Endothelial cell of umbilical vein (primary cell): ENCODE results near the gene SMS. TPM values are rescaled to one million over a fixed set of nuclear protein-coding genes. Genes with fewer than 3 reads are reported as not detected.

ENCODE experiments used
- BruUV-seq: library from RNA; stranded (reverse); fragments of 400-500 nt; replicated peaks from 2 replicates; lab custom pipeline; 2021; lab: Mats Ljungman, UMichigan
- CTCF ChIA-PET: fragments of 300-600, 350-600 bp; sonication (Branson Sonifier 250); formaldehyde crosslinking; loops from one replicate; lab custom pipeline; 2021; ENCODE audit warnings: antibody characterized with exemption, inconsistent platforms; lab: Charles Lee
- POLR2A ChIA-PET: fragments of 300-600, 350-600 bp; sonication (Branson Sonifier 250); formaldehyde crosslinking; loops from one replicate; lab custom pipeline; 2021; ENCODE audit warnings: antibody characterized with exemption, inconsistent platforms; lab: Charles Lee
- DNase-seq: peaks from one replicate; pipeline ENCODE4 v3.0.0-alpha.2; 2011; ENCODE audit warnings: low read depth, low spot score
- FAIRE-seq: peaks from 2 replicates; lab custom pipeline; 2011; peaks lifted over from hg19 to GRCh38; lab: Jason Lieb, UNC
- H2AFZ ChIP-seq: 2 replicates; pipeline ENCODE4 v1.6.0; 2012; ENCODE audit warnings: low read depth, low read length, control low read depth, inconsistent platforms
- H3K27ac ChIP-seq: 2 replicates; pipeline ENCODE4 v1.5.1; 2011; ENCODE audit warnings: low read depth, mild to moderate bottlenecking, control low read depth, low read length, moderate library complexity; ENCODE audit not compliant: insufficient read depth
- H3K27me3 ChIP-seq, 2 experiments: 2 replicates each; pipeline versions ENCODE4 v1.6.0 to v1.6.1; 2011; ENCODE audit warnings: low read length in 2 of 2, mixed read lengths in 1 of 2; ENCODE audit not compliant: control insufficient read depth in 2 of 2, insufficient read depth in 2 of 2
- H3K36me3 ChIP-seq, 2 experiments: 2 replicates in 1 of 2; 3 replicates in 1 of 2; pipeline ENCODE4 v1.5.1; 2011; ENCODE audit warnings: low read length in 2 of 2, mild to moderate bottlenecking in 1 of 2, moderate library complexity in 1 of 2; ENCODE audit not compliant: control insufficient read depth in 2 of 2, insufficient read depth in 2 of 2; ENCODE audit errors: extremely low read depth in 1 of 2
- H3K4me1 ChIP-seq: 3 replicates; pipeline ENCODE4 v1.5.1; 2011; ENCODE audit warnings: mild to moderate bottlenecking, low read length; ENCODE audit not compliant: control insufficient read depth, insufficient read depth; ENCODE audit errors: extremely low read depth
- H3K4me2 ChIP-seq: 2 replicates; pipeline ENCODE4 v1.6.1; 2011; ENCODE audit warnings: low read length, control low read depth, mixed read lengths; ENCODE audit not compliant: insufficient read depth
- H3K4me3 ChIP-seq, 3 experiments: fragments of 200-600 bp in 1 of 3; sonication (generic), shearing (Covaris generic) in 1 of 3; replicated peaks in 1 of 3; 2 replicates each; pipeline ENCODE4 v1.5.1; 2011 to 2016; ENCODE audit warnings: control low read depth in 3 of 3, low read length in 3 of 3, mild to moderate bottlenecking in 2 of 3, inconsistent platforms in 1 of 3, low read depth in 1 of 3, moderate library complexity in 1 of 3; ENCODE audit not compliant: insufficient read depth in 1 of 3
- H3K79me2 ChIP-seq: 2 replicates; pipeline ENCODE4 v1.6.0; 2012; ENCODE audit warnings: low read length, inconsistent platforms; ENCODE audit not compliant: control insufficient read depth, insufficient read depth
- H3K9ac ChIP-seq: replicated peaks from 2 replicates; pipeline ENCODE3; 2011; ENCODE audit warnings: low read length, control low read depth; ENCODE audit not compliant: insufficient read depth; ENCODE audit errors: extremely low read depth
- H3K9me1 ChIP-seq: replicated peaks from 3 replicates; pipeline ENCODE4 v1.6.0; 2011; ENCODE audit warnings: mild to moderate bottlenecking, low read length; ENCODE audit not compliant: control insufficient read depth, insufficient read depth; ENCODE audit errors: extremely low read depth
- H3K9me3 ChIP-seq: replicated peaks from 2 replicates; pipeline ENCODE4 v1.5.1; 2012; ENCODE audit warnings: low read length, inconsistent platforms; ENCODE audit not compliant: control insufficient read depth, insufficient read depth
- H4K20me1 ChIP-seq: replicated peaks from 2 replicates; pipeline ENCODE3; 2011; ENCODE audit warnings: mild to moderate bottlenecking, low read length; ENCODE audit not compliant: control insufficient read depth, insufficient read depth; ENCODE audit errors: extremely low read depth
- CTCF ChIP-seq, 2 donors: IDR thresholded peaks; 1 replicate in 1 of 2; 2 replicates in 1 of 2; pipeline ENCODE4 v1.5.1; 2011; ENCODE audit warnings: low read length in 2 of 2, mild to moderate bottlenecking in 2 of 2, moderate library complexity in 2 of 2, control low read depth in 1 of 2, inconsistent platforms in 1 of 2, low read depth in 1 of 2; ENCODE audit not compliant: insufficient read depth in 1 of 2; ENCODE audit errors: extremely low read depth in 1 of 2
- EZH2 ChIP-seq: IDR thresholded peaks from 2 replicates; pipeline ENCODE4 v1.6.1; 2012; ENCODE audit warnings: borderline replicate concordance, low read depth, mild to moderate bottlenecking, moderate library complexity, low read length, inconsistent platforms; ENCODE audit not compliant: severe bottlenecking
- FOS ChIP-seq: IDR thresholded peaks from 2 replicates; pipeline ENCODE4 v1.6.1; 2011; ENCODE audit warnings: mild to moderate bottlenecking, low read length, moderate library complexity, borderline replicate concordance; ENCODE audit not compliant: insufficient read depth
- GATA2 ChIP-seq: IDR thresholded peaks from 2 replicates; pipeline ENCODE4 v1.7.0; 2011; ENCODE audit warnings: low read depth, mild to moderate bottlenecking, moderate library complexity, mixed read lengths, low read length; ENCODE audit not compliant: insufficient read length, insufficient read depth
- JUN ChIP-seq: IDR thresholded peaks from 2 replicates; pipeline ENCODE4 v1.6.1; 2011; ENCODE audit warnings: borderline replicate concordance, low read depth; ENCODE audit not compliant: insufficient read length, insufficient read depth
- MAX ChIP-seq: IDR thresholded peaks from 2 replicates; pipeline ENCODE4 v1.6.1; 2011; ENCODE audit not compliant: insufficient read depth, insufficient read length
- MYC ChIP-seq: IDR thresholded peaks from one replicate; pipeline ENCODE4 v1.6.1; 2011; ENCODE audit warnings: mild to moderate bottlenecking, low read depth, low read length
- POLR2A ChIP-seq: IDR thresholded peaks from 2 replicates; pipeline ENCODE4 v1.6.1; 2012; ENCODE audit warnings: low read depth, mild to moderate bottlenecking, control low read depth, low read length
- POLR2AphosphoS5 ChIP-seq: IDR thresholded peaks from 2 replicates; pipeline ENCODE4 v1.6.1; 2012; ENCODE audit warnings: low read depth, mild to moderate bottlenecking, control low read depth, low read length, moderate library complexity; ENCODE audit not compliant: insufficient read depth
- dilution Hi-C: fragments of 300-500 bp; cut with MboI; formaldehyde crosslinking; loops from one replicate; pipeline ENCODE4 v1.15.0; 2019; ENCODE audit warnings: low sequenced_read_pairs; ENCODE audit not compliant: extremely low pct_ligation_motif_present
- intact Hi-C: fragments of 100-400 bp; cut with micrococcal nuclease; formaldehyde crosslinking; loops from one replicate; pipeline ENCODE4 v1.10.0; 2022
- polyA plus RNA-seq, 4 experiments: library from polyadenylated mRNA; depleted of rRNA in 3 of 4; stranded (reverse) in 3 of 4; unstranded in 1 of 4; fragments of >200 nt; gene quantifications; 2 replicates each; pipeline versions ENCODE4 v1.2.1 to v1.2.3, GENCODE V29; 2011 to 2012; ENCODE audit warnings: missing spikeins in 1 of 4
- total RNA-seq: library from RNA; stranded (reverse); gene quantifications from 2 replicates; pipeline ENCODE4 v1.2.3, GENCODE V29; 2021

SMS gene
- total and polyA plus RNA-seq, 2 donors (not counting 3 experiments of a cell fraction or from before 2014, with no cell fraction given) = 57.1 to 173 TPM

DNA sequence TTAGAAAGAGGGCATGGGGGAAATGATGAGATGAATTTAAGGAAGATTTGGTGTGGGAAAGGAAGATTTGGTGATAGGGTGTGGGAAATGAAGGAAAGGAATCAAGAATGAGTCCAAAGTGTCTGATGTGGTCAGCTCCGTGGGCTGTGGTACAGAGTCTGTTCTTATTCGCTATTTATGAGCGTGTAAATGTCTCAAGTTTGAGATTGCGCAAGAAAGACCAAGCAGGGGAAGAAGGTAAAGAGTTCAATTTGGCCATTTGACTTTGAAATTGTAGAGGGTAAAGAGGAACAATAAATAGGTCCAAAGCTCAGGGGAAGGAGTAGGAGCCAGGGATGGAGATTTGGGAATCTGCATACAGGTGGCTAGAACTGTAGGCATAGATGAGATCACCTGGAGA, 11.3 kb upstream of the SMS start:
- intact Hi-C loops (loop anchor here (5.0 kb wide), 2 partner anchors 57 to 1412 kb away; no protein-coding TSS in a partner anchor), dilution Hi-C loops (no loop called here)
- H4K20me1 ChIP-seq = no peaks in the 10 kb centered on the region
- no peaks in the 10 kb centered on the region for H3K9me1 ChIP-seq
- TF ChIP-seq JUN (no peak), FOS (no peak), MAX (no peak), GATA2 (no peak), MYC (no peak), POLR2A (no peak), CTCF (IDR thresholded peaks at IDR 0.05; ENCODE audit: extremely low read depth in 1 of 2, insufficient read depth in 1 of 2, low read depth in 1 of 2, low read length in 2 of 2) (no peak), EZH2 (no peak), POLR2AphosphoS5 (no peak)
- no peak overlapping the region for H2AFZ ChIP-seq
- no peak overlapping the region for H3K4me2 ChIP-seq
- H3K79me2 ChIP-seq = no peaks in the 10 kb centered on the region
- no peaks in the 10 kb centered on the region for H3K27me3 ChIP-seq
- H3K4me3 ChIP-seq = no peak overlapping the region
- H3K36me3 ChIP-seq = no peaks in the 10 kb centered on the region
- no peak for DNase-seq
- no peak overlapping the region for H3K27ac ChIP-seq
- H3K9ac ChIP-seq = no peak overlapping the region
- ChIA-PET POLR2A (no interaction called here), CTCF (no interaction called here)
- no peaks in the 10 kb centered on the region for H3K9me3 ChIP-seq
- no TSS peak for BruUV-seq
- no peak for FAIRE-seq
- H3K4me1 ChIP-seq = peaks cover 35% of the 10 kb centered on the region
